ENCODE data around the gene JARID2. TPM values are rescaled to one million over a fixed set of nuclear protein-coding genes. Genes with fewer than 3 reads are reported as not detected.

Gene JARID2
- total and polyA plus RNA-seq, 2 of the 4 experiments (the other 2 are of a cell fraction), result 9.6 to 12.9 TPM

DNA sequence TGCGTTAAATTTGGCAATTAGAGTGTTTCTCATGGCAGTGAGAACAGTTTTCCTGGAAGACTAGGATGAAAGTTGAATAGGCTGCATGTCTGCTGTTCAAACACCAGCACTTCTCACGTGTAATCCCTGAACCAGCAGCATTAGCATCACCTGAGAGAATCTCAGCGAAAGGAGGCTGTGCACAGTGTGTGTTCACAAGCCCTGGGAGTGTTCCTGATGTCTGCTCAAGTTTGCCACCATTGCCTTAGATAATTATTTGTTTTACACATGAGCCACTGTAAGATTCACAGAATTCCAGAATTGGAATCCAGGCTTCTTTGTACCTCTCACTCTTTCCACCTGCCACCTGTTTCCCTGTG, 117.3 kb downstream of the JARID2 start:
- H4K91ac ChIP-seq (ENCODE audit: insufficient read depth, low read depth, low read length), result no peak overlapping the region
- no peak overlapping the region for H3K18ac ChIP-seq (ENCODE audit: low read depth, low read length)
- H3K9me3 ChIP-seq (ENCODE audit: control insufficient read depth, insufficient read depth, low read length), result no peaks in the 10 kb centered on the region
- H3K79me1 ChIP-seq (ENCODE audit: low read depth in 1 of 2, low read length in 2 of 2), result peaks cover 45 to 95% of the 10 kb centered on the region in 2 experiments
- no peak overlapping the region for H3K4me2 ChIP-seq (ENCODE audit: low read depth, low read length)
- no peak overlapping the region for H3K23ac ChIP-seq (ENCODE audit: low read depth, low read length)
- no peak overlapping the region for H2BK120ac ChIP-seq (ENCODE audit: low read depth, low read length)
- POLR2A ChIA-PET (ENCODE audit: unreplicated experiment), result no interaction called here
- H4K8ac ChIP-seq (ENCODE audit: low read depth in 2 of 2, low read length in 2 of 2), result no peak overlapping the region
- H3K36me3 ChIP-seq (ENCODE audit: control insufficient read depth, insufficient read depth, low read length), result no peaks in the 10 kb centered on the region
- DNase-seq (no peak), ATAC-seq (ENCODE audit: low read depth) (no peak)
- no peak overlapping the region for H2BK15ac ChIP-seq (ENCODE audit: low read depth, low read length)
- H3K4me1 ChIP-seq (ENCODE audit: control insufficient read depth, insufficient read depth, low read length), result peaks cover 24% of the 10 kb centered on the region
- BruUV-seq (replicated peaks), result no TSS peak
- TF ChIP-seq NFE2L2 (IDR thresholded peaks at IDR 0.05; ENCODE audit: low read depth, low read length), result no peak
- no peak for TF ChIP-seq RAD21 (IDR thresholded peaks at IDR 0.05; ENCODE audit: low read length)
- TF ChIP-seq, protein P1, sequence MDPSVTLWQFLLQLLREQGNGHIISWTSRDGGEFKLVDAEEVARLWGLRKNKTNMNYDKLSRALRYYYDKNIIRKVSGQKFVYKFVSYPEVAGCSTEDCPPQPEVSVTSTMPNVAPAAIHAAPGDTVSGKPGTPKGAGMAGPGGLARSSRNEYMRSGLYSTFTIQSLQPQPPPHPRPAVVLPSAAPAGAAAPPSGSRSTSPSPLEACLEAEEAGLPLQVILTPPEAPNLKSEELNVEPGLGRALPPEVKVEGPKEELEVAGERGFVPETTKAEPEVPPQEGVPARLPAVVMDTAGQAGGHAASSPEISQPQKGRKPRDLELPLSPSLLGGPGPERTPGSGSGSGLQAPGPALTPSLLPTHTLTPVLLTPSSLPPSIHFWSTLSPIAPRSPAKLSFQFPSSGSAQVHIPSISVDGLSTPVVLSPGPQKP (IDR thresholded peaks at IDR 0.05; ENCODE audit: borderline replicate concordance, low read depth, low read length), result no peak
- TF ChIP-seq CEBPB (IDR thresholded peaks at IDR 0.05; ENCODE audit: low read depth, low read length), result no peak
- no peak for TF ChIP-seq MAZ (IDR thresholded peaks at IDR 0.05; ENCODE audit: borderline replicate concordance, low read depth, low read length)
- no peak for TF ChIP-seq BHLHE40 (IDR thresholded peaks at IDR 0.05; ENCODE audit: low read depth, low read length)
- TF ChIP-seq, protein P2, sequence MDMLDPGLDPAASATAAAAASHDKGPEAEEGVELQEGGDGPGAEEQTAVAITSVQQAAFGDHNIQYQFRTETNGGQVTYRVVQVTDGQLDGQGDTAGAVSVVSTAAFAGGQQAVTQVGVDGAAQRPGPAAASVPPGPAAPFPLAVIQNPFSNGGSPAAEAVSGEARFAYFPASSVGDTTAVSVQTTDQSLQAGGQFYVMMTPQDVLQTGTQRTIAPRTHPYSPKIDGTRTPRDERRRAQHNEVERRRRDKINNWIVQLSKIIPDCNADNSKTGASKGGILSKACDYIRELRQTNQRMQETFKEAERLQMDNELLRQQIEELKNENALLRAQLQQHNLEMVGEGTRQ (IDR thresholded peaks at IDR 0.05; ENCODE audit: low read depth, low read length), result no peak
- no peak for TF ChIP-seq SMC3 (IDR thresholded peaks at IDR 0.05; ENCODE audit: low read depth, low read length)
- no peak for TF ChIP-seq RFX5 (IDR thresholded peaks at IDR 0.05; ENCODE audit: low read depth, low read length)
- TF ChIP-seq RCOR1 (IDR thresholded peaks at IDR 0.05; ENCODE audit: insufficient replicate concordance, low read length), result no peak
- TF ChIP-seq FOS (IDR thresholded peaks at IDR 0.05; ENCODE audit: low read depth, low read length), result no peak
- TF ChIP-seq MXI1 (IDR thresholded peaks at IDR 0.05; ENCODE audit: borderline replicate concordance, low read depth, low read length), result no peak
- no peak for TF ChIP-seq CHD1 (IDR thresholded peaks at IDR 0.05; ENCODE audit: low read depth, low read length)
- no peak for TF ChIP-seq POLR2A (IDR thresholded peaks at IDR 0.05; ENCODE audit: low read depth, low read length)
- TF ChIP-seq, protein P3, sequence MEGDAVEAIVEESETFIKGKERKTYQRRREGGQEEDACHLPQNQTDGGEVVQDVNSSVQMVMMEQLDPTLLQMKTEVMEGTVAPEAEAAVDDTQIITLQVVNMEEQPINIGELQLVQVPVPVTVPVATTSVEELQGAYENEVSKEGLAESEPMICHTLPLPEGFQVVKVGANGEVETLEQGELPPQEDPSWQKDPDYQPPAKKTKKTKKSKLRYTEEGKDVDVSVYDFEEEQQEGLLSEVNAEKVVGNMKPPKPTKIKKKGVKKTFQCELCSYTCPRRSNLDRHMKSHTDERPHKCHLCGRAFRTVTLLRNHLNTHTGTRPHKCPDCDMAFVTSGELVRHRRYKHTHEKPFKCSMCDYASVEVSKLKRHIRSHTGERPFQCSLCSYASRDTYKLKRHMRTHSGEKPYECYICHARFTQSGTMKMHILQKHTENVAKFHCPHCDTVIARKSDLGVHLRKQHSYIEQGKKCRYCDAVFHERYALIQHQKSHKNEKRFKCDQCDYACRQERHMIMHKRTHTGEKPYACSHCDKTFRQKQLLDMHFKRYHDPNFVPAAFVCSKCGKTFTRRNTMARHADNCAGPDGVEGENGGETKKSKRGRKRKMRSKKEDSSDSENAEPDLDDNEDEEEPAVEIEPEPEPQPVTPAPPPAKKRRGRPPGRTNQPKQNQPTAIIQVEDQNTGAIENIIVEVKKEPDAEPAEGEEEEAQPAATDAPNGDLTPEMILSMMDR (conservative IDR thresholded peaks at IDR 0.05; ENCODE audit: low read depth, low read length), result no peak
- TF ChIP-seq MAFK (IDR thresholded peaks at IDR 0.05; ENCODE audit: low read depth, low read length), result no peak
- H2AFZ ChIP-seq (replicated peaks; ENCODE audit: low read length, poor library complexity), result no peak overlapping the region
- 90% methylated on average over 2 of the region's 3 CpGs; no CpG with 5 or more reads in 1 of the 2 experiments for WGBS, 2 experiments (ENCODE audit: extremely low coverage in 2 of 2, insufficient read length in 1 of 2)
- H3K27me3 ChIP-seq (ENCODE audit: control insufficient read depth, insufficient read depth, low read length), result no peaks in the 10 kb centered on the region
- CTCF ChIA-PET, result no interaction called here
- no peak overlapping the region for H4K5ac ChIP-seq (ENCODE audit: low read depth, low read length)
- no peak overlapping the region for H2AK5ac ChIP-seq (ENCODE audit: low read depth, low read length)
- H3K56ac ChIP-seq (ENCODE audit: extremely low read depth, insufficient read depth, low read length), result no peak overlapping the region
- peaks cover 97% of the 10 kb centered on the region for H4K20me1 ChIP-seq (ENCODE audit: insufficient read depth, low read length)
- H3K4me3 ChIP-seq (ENCODE audit: insufficient read depth, low read depth, low read length), result no peak overlapping the region
- dilution Hi-C loops (cut with HindIII; ENCODE audit: low sequenced_read_pairs, unreplicated experiment) (no loop called here), in situ Hi-C loops (cut with MboI; ENCODE audit: low sequenced_read_pairs) (no loop called here), intact Hi-C loops (cut with micrococcal nuclease) (no loop called here)
- no peak overlapping the region for H2AK9ac ChIP-seq (replicated peaks; ENCODE audit: low read depth, low read length, poor library complexity)
- H2BK5ac ChIP-seq (ENCODE audit: low read depth, low read length, poor library complexity, severe bottlenecking), result no peak overlapping the region
- no peak overlapping the region for H3K14ac ChIP-seq (replicated peaks; ENCODE audit: low read depth, low read length)
- no peak overlapping the region for H3K27ac ChIP-seq (ENCODE audit: insufficient read depth, low read length)
- no peak overlapping the region; the same call in 1 of the 2 replicates for H3K4ac ChIP-seq (ENCODE audit: low read depth, low read length)
- H3K9ac ChIP-seq (ENCODE audit: low read depth, low read length), result no peak overlapping the region
- peaks cover 24% of the 10 kb centered on the region for H3K9me1 ChIP-seq (ENCODE audit: insufficient read depth, low read length)
- H2BK20ac ChIP-seq (ENCODE audit: low read depth, low read length), result no peak overlapping the region
